Urinary bladder (tissue), 4 donors: ENCODE measurements around the gene CUL5. TPM values are rescaled to one million over a fixed set of nuclear protein-coding genes. Genes with fewer than 3 reads are reported as not detected.
A peak's percentile ranks its signal among the peaks of the same experiment; 100 is the strongest.
"Not testable (repeated sequence)": the region's sequence is repeated elsewhere in the genome, so short reads cannot be mapped to it uniquely, and the experiment has no call there.

ENCODE experiments used
- DNase-seq: peaks from one replicate; pipeline ENCODE4 v3.0.0-alpha.2; 2015; ENCODE audit errors: extremely low spot score
- H3K27ac ChIP-seq: one replicate; pipeline ENCODE4 v1.5.1; 2013; ENCODE audit warnings: low read depth, mild to moderate bottlenecking, moderate library complexity
- H3K36me3 ChIP-seq: one replicate; pipeline ENCODE4 v1.6.1; 2013; ENCODE audit warnings: mild to moderate bottlenecking, moderate library complexity; ENCODE audit not compliant: insufficient read depth
- H3K4me1 ChIP-seq: one replicate; pipeline ENCODE4 v1.6.1; 2013; ENCODE audit warnings: mild to moderate bottlenecking, moderate library complexity; ENCODE audit not compliant: insufficient read depth
- H3K4me3 ChIP-seq: one replicate; pipeline ENCODE4 v1.5.1; 2013; ENCODE audit warnings: low read depth, low read length
- WGBS: extraction: QIAGEN DNeasy Blood & Tissue Kit; methylation state at CpG from one replicate; pipeline ENCODE4 v1.1.7; 2013; 5-methylcytosine and 5-hydroxymethylcytosine counted together
- polyA plus RNA-seq: library from polyadenylated mRNA; stranded (reverse); fragments of 200-250 nt; gene quantifications from one replicate; pipeline ENCODE4 v1.2.3, GENCODE V29; 2013
- total RNA-seq: library from RNA; depleted of rRNA; stranded (reverse); fragments of >200 nt; gene quantifications from one replicate; pipeline ENCODE4 v1.2.3, GENCODE V29; 2014
- donor health status: healthy with polysubstance abuse.
- donor health status: healthy.

Gene CUL5
- total and polyA plus RNA-seq, 2 donors, result 11.8 to 78.5 TPM

DNA sequence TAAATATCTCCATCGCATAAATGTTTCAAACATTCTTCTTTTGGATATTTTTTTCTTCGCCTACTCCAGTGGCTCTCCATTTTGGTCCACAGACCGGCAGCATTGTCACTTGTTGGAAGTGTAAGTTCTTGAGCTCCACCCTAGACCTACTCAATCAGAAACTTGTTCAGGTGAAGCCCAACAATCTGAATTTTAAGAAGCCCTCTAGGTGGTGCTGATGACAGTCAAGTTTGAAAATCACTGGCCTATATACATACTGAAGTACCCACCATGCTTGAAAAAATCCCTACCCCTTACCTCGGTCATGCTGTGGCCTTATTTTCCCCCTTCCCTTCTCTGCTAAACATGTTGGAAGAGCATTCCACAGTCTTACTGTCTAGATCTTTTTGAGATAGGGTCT is 102.4 kb downstream of the CUL5 start:
- no peak for DNase-seq
- H3K4me1 ChIP-seq, result no peaks in the 10 kb centered on the region
- no peak overlapping the region for H3K4me3 ChIP-seq
- whole genome bisulfite sequencing, result 93% methylated on average over 4 of the region's 4 CpGs
- no peak overlapping the region for H3K27ac ChIP-seq
- peaks cover 2% of the 10 kb centered on the region for H3K36me3 ChIP-seq

DNA sequence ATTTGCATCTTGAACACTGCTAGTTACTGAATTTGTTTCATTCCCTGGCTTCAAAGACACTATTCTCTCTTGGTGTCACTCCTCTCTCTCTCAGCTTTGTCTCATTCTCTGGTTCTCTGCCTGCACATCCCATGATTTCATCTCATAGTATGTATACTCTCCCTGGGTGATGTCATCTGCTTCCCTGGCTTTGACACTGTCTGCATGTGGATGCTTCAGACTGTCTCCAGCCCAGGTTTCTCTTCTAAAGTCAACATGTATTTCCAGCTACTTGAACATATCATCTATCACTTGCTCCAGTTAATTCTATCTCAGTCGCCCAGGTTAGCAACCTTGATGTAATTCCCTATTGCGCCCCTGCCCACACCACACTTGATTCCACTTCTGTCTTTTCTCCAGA is 103.4 kb downstream of the CUL5 start:
- 93% methylated on average over 2 of the region's 2 CpGs for WGBS

GRCh38 chr11:108115500-108116140 is 106.9 kb downstream of the CUL5 start:
- no peak overlapping the region for H3K4me3 ChIP-seq
- WGBS, result 23% methylated on average over 5 of the region's 5 CpGs
- no peak for DNase-seq
- H3K36me3 ChIP-seq, result no peaks in the 10 kb centered on the region
- H3K4me1 ChIP-seq, result no peaks in the 10 kb centered on the region
- no peak overlapping the region for H3K27ac ChIP-seq

More for the DNA sequence above, 103.4 kb downstream of the CUL5 start:
- Histone ChIP-seq H3K4me3 (no peak overlapping the region), H3K4me1 (no peaks in the 10 kb centered on the region), H3K27ac (no peak overlapping the region), H3K36me3 (peaks cover 2% of the 10 kb centered on the region)
- DNase-seq, result no peak

GRCh38 chr11:108117746-108118371 is 109.2 kb downstream of the CUL5 start:
- no peaks in the 10 kb centered on the region for H3K4me1 ChIP-seq

GRCh38 chr11:108120936-108121273 is 112.2 kb downstream of the CUL5 start:
- DNase-seq, H3K4me1 ChIP-seq: not testable (repeated sequence)

More at GRCh38 chr11:108117746-108118371, 109.2 kb downstream of the CUL5 start:
- DNase-seq, result no peak
- H3K27ac ChIP-seq, result no peak overlapping the region
- no peak overlapping the region for H3K4me3 ChIP-seq
- H3K36me3 ChIP-seq, result no peaks in the 10 kb centered on the region

DNA sequence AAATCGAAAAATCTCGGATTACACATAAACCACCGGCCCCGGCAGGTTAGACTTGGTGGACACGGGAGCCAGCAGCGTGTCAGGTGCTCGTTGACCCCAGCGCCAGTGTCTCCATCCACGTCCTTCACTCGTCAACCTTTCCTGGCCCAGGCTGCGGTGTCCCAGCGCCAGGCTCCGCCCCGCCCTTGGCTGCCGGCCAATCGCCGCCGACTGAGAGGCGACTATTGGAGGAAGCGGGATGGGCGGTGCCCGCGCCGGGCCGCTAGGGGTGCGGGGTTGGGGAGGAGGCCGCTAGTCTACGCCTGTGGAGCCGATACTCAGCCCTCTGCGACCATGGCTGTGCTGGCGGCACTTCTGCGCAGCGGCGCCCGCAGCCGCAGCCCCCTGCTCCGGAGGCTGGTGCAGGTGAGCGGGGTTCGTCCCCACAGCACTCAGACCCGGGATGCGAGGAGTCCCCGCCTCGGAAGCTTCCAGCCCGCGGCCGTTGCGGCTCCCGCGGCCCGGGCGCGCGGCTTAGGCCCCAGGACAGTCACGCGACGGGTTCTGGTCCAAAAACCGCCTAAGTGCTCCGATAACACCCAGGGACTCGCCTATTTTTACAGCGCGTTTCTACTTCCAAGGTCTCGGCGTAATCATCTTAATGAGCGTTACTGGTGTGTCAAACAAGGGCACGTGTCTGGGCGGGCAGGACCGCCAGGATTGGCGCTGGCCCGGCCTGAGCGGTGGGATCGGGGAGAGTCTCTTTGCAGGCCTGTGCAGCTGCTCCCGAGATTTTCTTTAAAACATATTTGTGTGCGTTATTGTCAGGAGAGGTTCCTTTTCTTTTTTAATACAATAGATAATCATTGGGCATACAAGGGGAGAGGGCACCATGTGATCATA is 112.8 kb downstream of the CUL5 start, which contains the start of gene ACAT1:
ACAT1 (plus strand) TSS at position 294 of the 882 bp plus-strand sequence; CDS start at position 334, 40 bp downstream.
- H3K4me1 ChIP-seq, result no peaks in the 10 kb centered on the region
- H3K27ac ChIP-seq, result peak within 1 kb of the TSS; percentile 84
- H3K36me3 ChIP-seq, result no peaks in the 10 kb centered on the region
- WGBS, result under 1% methylated on average over 73 of the region's 73 CpGs
- peak; percentile 72 for DNase-seq
- H3K4me3 ChIP-seq, result peak within 1 kb of the TSS; percentile 65

More at GRCh38 chr11:108120936-108121273, 112.2 kb downstream of the CUL5 start:
- 66% methylated on average over 7 of the region's 7 CpGs for WGBS
- peak overlapping the region; percentile 65 for H3K4me3 ChIP-seq
- H3K27ac ChIP-seq, H3K36me3 ChIP-seq: not testable (repeated sequence)

GRCh38 chr11:108122166-108122628 is 113.5 kb downstream of the CUL5 start:
- WGBS, result 23% methylated on average over 9 of the region's 9 CpGs
- DNase-seq, result no peak
- Histone ChIP-seq H3K4me3 (peak overlapping the region; percentile 65), H3K36me3 (no peaks in the 10 kb centered on the region), H3K27ac (no peak overlapping the region), H3K4me1 (no peaks in the 10 kb centered on the region)

GRCh38 chr11:108125096-108125495 is 116.4 kb downstream of the CUL5 start:
- no peaks in the 10 kb centered on the region for H3K36me3 ChIP-seq
- no peak for DNase-seq
- no peaks in the 10 kb centered on the region for H3K4me1 ChIP-seq
- no peak overlapping the region for H3K27ac ChIP-seq
- 89% methylated on average over 5 of the region's 5 CpGs for WGBS
- H3K4me3 ChIP-seq, result no peak overlapping the region

DNA sequence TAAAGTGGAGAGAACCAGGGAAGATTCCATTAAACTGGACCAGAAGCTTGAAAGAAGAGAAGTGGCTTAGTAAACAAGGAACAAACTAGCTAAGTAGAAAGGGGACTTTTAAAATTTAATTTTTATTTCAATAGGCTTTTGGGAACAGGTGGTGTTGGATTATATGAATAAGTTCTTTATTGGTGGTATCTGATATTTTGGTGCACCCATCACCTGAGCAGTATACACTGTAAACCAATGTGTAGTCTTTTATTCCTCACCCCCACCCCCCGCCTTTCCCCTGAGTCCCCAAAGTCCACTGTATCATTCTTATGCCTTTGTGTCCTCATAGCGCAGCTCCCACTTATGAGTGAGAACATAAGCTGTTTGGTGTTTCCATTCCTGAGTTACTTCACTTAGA is 120.1 kb downstream of the CUL5 start:
- WGBS, result 97% methylated on average over 2 of the region's 2 CpGs
- H3K4me1 ChIP-seq, result no peaks in the 10 kb centered on the region
- peaks cover 3% of the 10 kb centered on the region for H3K36me3 ChIP-seq
- DNase-seq, result no peak
- no peak overlapping the region for H3K27ac ChIP-seq
- no peak overlapping the region for H3K4me3 ChIP-seq

GRCh38 chr11:108131993-108132392 is 123.3 kb downstream of the CUL5 start:
- 94% methylated on average over 1 of the region's 1 CpG for WGBS
- no peak overlapping the region for H3K27ac ChIP-seq
- peaks cover 3% of the 10 kb centered on the region for H3K36me3 ChIP-seq
- H3K4me1 ChIP-seq, result no peaks in the 10 kb centered on the region
- no peak for DNase-seq
- no peak overlapping the region for H3K4me3 ChIP-seq

GRCh38 chr11:108132993-108133538 is 124.4 kb downstream of the CUL5 start:
- H3K4me3 ChIP-seq, H3K4me1 ChIP-seq, DNase-seq, H3K27ac ChIP-seq, H3K36me3 ChIP-seq: not testable (repeated sequence)
- 94% methylated on average over 2 of the region's 2 CpGs for WGBS

GRCh38 chr11:108135845-108136544 is 127.3 kb downstream of the CUL5 start:
- 76% methylated on average over 2 of the region's 2 CpGs for WGBS
- Histone ChIP-seq H3K4me3 (no peak overlapping the region), H3K4me1 (no peaks in the 10 kb centered on the region), H3K36me3 (peaks cover 3% of the 10 kb centered on the region), H3K27ac (no peak overlapping the region)
- DNase-seq, result no peak

DNA sequence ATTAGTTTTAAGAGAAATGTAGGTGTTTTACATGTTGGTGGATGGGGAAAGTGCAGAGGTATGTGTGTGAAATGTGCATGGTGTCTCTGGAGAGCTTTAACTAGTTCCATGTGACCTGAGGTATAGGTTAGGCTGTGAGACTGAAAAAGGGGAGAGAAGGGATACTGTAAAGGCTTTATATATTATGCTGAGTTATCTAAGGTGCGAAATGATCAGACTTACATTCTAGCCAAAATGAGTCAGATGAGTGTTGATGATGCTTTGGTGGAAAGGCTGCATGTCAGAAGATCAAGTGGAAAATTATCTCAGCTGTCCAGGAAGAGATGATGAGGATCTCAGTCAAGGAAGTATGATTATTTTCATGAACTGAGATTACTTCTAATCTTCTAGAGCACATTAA is 128.5 kb downstream of the CUL5 start:
- no peak overlapping the region for H3K4me3 ChIP-seq
- H3K4me1 ChIP-seq, result no peaks in the 10 kb centered on the region
- H3K27ac ChIP-seq, result no peak overlapping the region
- H3K36me3 ChIP-seq, result peaks cover 2% of the 10 kb centered on the region
- 95% methylated on average over 1 of the region's 1 CpG for WGBS
- no peak for DNase-seq
